ENCODE results near the gene IMPA2.

The IMPA2 gene

GRCh38 chr18:11976315-11977152, 4.8 kb upstream of the IMPA2 start:
- no peak overlapping the region for H3K4me3 ChIP-seq (ENCODE audit: low read length)
- no peaks in the 10 kb centered on the region for H4K20me1 ChIP-seq (ENCODE audit: control insufficient read depth, insufficient read depth, low read depth, low read length)
- no peaks in the 10 kb centered on the region; the same call in 1 of the 2 replicates for H3K79me2 ChIP-seq (ENCODE audit: control insufficient read depth, low read length)
- no peaks in the 10 kb centered on the region for H3F3A ChIP-seq (ENCODE audit: control insufficient read depth, insufficient read depth)
- no peaks in the 10 kb centered on the region for H3K36me3 ChIP-seq (ENCODE audit: control insufficient read depth, low read length)
- no peaks in the 10 kb centered on the region for H3K9me3 ChIP-seq (ENCODE audit: control insufficient read depth, insufficient read depth, low read length)
- H3K4me1 ChIP-seq (ENCODE audit: control insufficient read depth, low read length) = peaks cover 14% of the 10 kb centered on the region
- no peaks in the 10 kb centered on the region for H3K27me3 ChIP-seq (ENCODE audit: control insufficient read depth, low read length)
- no peak overlapping the region for H3K4me2 ChIP-seq (ENCODE audit: low read length)
- no peak overlapping the region for H3K27ac ChIP-seq (ENCODE audit: low read depth, low read length)
- no peak for TF ChIP-seq EZH2phosphoT487 (IDR thresholded peaks at IDR 0.05; ENCODE audit: borderline replicate concordance, low read length)
- no peak for TF ChIP-seq CTCF (IDR thresholded peaks at IDR 0.05; ENCODE audit: low read depth, low read length, poor library complexity, severe bottlenecking)
- H3K9me2 ChIP-seq (replicated peaks; ENCODE audit: control insufficient read depth, low read length) = no peaks in the 10 kb centered on the region

DNA sequence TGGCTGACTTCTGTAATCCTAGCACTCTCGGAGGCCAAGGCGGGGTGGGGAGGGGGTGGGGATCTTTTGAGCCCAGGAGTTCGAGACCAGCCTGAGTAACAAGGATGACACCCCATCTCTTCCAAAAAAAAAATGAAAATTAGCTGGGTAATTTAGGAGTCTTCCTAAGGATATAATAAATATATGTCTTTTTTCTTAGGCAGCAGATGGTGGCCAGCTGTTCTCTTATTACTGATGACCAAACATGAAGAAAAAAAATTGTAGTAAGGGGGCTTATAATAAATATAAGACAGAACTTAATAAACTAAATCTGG, 4.2 kb upstream of the IMPA2 start:
- Histone ChIP-seq H3K9me3 (ENCODE audit: control insufficient read depth, insufficient read depth, low read length) (no peaks in the 10 kb centered on the region), H3K4me2 (ENCODE audit: low read length) (no peak overlapping the region), H3K4me3 (ENCODE audit: low read length) (no peak overlapping the region), H3K79me2 (ENCODE audit: control insufficient read depth, low read length) (peaks cover 5% of the 10 kb centered on the region), H3K27me3 (ENCODE audit: control insufficient read depth, low read length) (no peaks in the 10 kb centered on the region), H3K27ac (ENCODE audit: low read depth, low read length) (no peak overlapping the region), H4K20me1 (ENCODE audit: control insufficient read depth, insufficient read depth, low read depth, low read length) (no peaks in the 10 kb centered on the region), H3K4me1 (ENCODE audit: control insufficient read depth, low read length) (peaks cover 16% of the 10 kb centered on the region), H3K9me2 (replicated peaks; ENCODE audit: control insufficient read depth, low read length) (no peaks in the 10 kb centered on the region), H3K36me3 (ENCODE audit: control insufficient read depth, low read length) (no peaks in the 10 kb centered on the region), H3F3A (ENCODE audit: control insufficient read depth, insufficient read depth) (no peaks in the 10 kb centered on the region)
- no peak for TF ChIP-seq EZH2phosphoT487 (IDR thresholded peaks at IDR 0.05; ENCODE audit: borderline replicate concordance, low read length)
- no peak for TF ChIP-seq CTCF (IDR thresholded peaks at IDR 0.05; ENCODE audit: low read depth, low read length, poor library complexity, severe bottlenecking)

- H3K27ac ChIP-seq (ENCODE audit: low read depth, low read length) = no peak overlapping the region
- no peak overlapping the region; the same call in 1 of the 2 replicates for H3K4me2 ChIP-seq (ENCODE audit: low read length)
- H3K79me2 ChIP-seq (ENCODE audit: control insufficient read depth, low read length) = peaks cover 15% of the 10 kb centered on the region
- H3K9me3 ChIP-seq (ENCODE audit: control insufficient read depth, insufficient read depth, low read length) = no peaks in the 10 kb centered on the region
- no peaks in the 10 kb centered on the region for H3K36me3 ChIP-seq (ENCODE audit: control insufficient read depth, low read length)
- peaks cover 3% of the 10 kb centered on the region; the same call in 1 of the 2 replicates for H3F3A ChIP-seq (ENCODE audit: control insufficient read depth, insufficient read depth)
- H3K27me3 ChIP-seq (ENCODE audit: control insufficient read depth, low read length) = peaks cover 2% of the 10 kb centered on the region; the same call in 1 of the 2 replicates
- H4K20me1 ChIP-seq (ENCODE audit: control insufficient read depth, insufficient read depth, low read depth, low read length) = no peaks in the 10 kb centered on the region
- H3K9me2 ChIP-seq (replicated peaks; ENCODE audit: control insufficient read depth, low read length) = no peaks in the 10 kb centered on the region
- TF ChIP-seq EZH2phosphoT487 (IDR thresholded peaks at IDR 0.05; ENCODE audit: borderline replicate concordance, low read length) (no peak), CTCF (IDR thresholded peaks at IDR 0.05; ENCODE audit: low read depth, low read length, poor library complexity, severe bottlenecking) (no peak)
- H3K4me1 ChIP-seq (ENCODE audit: control insufficient read depth, low read length) = peaks cover 27% of the 10 kb centered on the region
- H3K4me3 ChIP-seq (ENCODE audit: low read length) = no peak overlapping the region
Observed at GRCh38 chr18:11978956-11979355, 2.4 kb upstream of the IMPA2 start.

Data from DOHH2 (cell line).